ENCODE measurements around the gene RELL1. TPM values are rescaled to one million over a fixed set of nuclear protein-coding genes. Genes with fewer than 3 reads are reported as not detected.

RELL1 gene
- total RNA-seq, 2 experiments from 2014 or later: 53.5 to 62.3 TPM

GRCh38 chr4:37644962-37645361 lies 41.2 kb downstream of the RELL1 start:
- Histone ChIP-seq H3K9me2 (ENCODE audit: insufficient read depth, low read length) (no peaks in the 10 kb centered on the region), H4K20me1 (ENCODE audit: insufficient read depth, low read length) (no peaks in the 10 kb centered on the region), H2AFZ (ENCODE audit: low read length) (no peak overlapping the region), H3K27ac (ENCODE audit: low read depth, low read length, poor library complexity, severe bottlenecking) (peak overlapping the region; percentile 78), H3K36me3 (ENCODE audit: insufficient read depth, low read length) (peaks cover 62% of the 10 kb centered on the region), H3K79me2 (ENCODE audit: insufficient read depth, low read depth, low read length) (no peaks in the 10 kb centered on the region), H3K4me3 (ENCODE audit: low read depth, low read length, poor library complexity, severe bottlenecking) (no peak overlapping the region), H3K9me3 (ENCODE audit: low read length) (no peaks in the 10 kb centered on the region), H3K4me2 (ENCODE audit: low read length) (peak overlapping the region; percentile 47), H3K4me1 (ENCODE audit: insufficient read depth, low read length, poor library complexity, severe bottlenecking) (peaks cover 31% of the 10 kb centered on the region)
- POLR2A ChIA-PET: interaction anchor here (0.7 to 3.8 kb wide), 5 partner anchors 8 to 38 kb away, joined by 3 to 12 read pairs (median 3); no protein-coding TSS in a partner anchor
- no peak for DNase-seq (ENCODE audit: low spot score)
- BruUV-seq (replicated peaks): no TSS peak
- intact Hi-C loops (cut with micrococcal nuclease; ENCODE audit: unreplicated experiment): loop anchor here (1.0 kb wide), 2 partner anchors 30 to 39 kb away; no protein-coding TSS in a partner anchor
- no peak for TF ChIP-seq CTCF (conservative IDR thresholded peaks at IDR 0.05; ENCODE audit: low read length)
- no peak for TF ChIP-seq EZH2phosphoT487 (IDR thresholded peaks at IDR 0.05; ENCODE audit: borderline replicate concordance, low read depth, low read length)
- CTCF ChIA-PET (ENCODE audit: unreplicated experiment): interaction anchor here (0.6 kb wide), 1 partner anchor 40 kb away, joined by 3 read pairs; no protein-coding TSS in a partner anchor

DNA sequence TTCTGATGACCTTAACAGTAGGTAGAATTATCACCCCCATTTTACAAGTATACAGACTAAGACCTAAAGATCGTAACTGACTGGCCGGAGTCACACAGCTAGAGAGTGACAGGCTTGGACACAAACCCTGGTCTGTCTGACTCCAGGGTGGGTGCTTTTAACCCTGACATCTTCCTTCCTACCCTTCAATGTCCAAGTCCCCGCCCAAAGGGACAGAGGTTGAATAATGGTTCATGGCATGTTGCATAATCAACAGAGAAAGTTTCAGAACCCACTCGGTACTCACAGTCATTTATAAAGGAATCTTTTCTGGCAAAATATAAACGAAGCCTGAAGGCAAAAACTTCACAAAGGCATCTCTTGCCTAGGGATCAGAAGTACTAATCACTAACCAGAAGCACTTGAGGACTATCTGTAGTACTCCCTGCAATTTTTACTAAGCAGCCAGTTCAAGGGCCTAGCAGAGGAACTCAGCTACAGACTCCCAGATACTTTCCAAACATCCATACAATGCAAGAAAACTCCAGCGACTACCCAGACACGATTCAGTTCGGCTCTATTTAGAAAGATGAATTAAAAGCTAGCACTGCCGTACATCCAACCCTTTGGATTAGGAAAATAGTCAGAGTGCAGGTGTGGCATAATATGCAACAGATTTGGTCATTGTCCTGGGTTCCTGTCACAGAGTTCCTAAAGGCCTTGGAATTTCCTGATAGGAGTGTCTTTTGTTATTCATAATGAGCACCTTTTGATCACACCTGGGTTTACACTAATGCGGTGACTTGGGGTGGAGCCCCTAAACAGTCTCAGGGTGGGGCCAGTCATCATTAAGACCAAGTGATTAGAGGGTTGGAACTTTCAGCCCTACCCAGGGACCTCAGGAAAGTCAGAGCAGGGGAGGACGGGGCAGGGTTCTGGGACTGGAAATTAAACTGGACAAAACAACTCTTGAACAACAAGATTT lies 44.0 kb downstream of the RELL1 start:
- Histone ChIP-seq H3K9me3 (ENCODE audit: low read length) (no peaks in the 10 kb centered on the region), H3K27ac (ENCODE audit: low read depth, low read length, poor library complexity, severe bottlenecking) (no peak overlapping the region), H3K36me3 (ENCODE audit: insufficient read depth, low read length) (peaks cover 53% of the 10 kb centered on the region), H3K4me3 (ENCODE audit: low read depth, low read length, poor library complexity, severe bottlenecking) (no peak overlapping the region), H3K9me2 (ENCODE audit: insufficient read depth, low read length) (no peaks in the 10 kb centered on the region), H3K4me1 (ENCODE audit: insufficient read depth, low read length, poor library complexity, severe bottlenecking) (peaks cover 29% of the 10 kb centered on the region), H3K4me2 (ENCODE audit: low read length) (no peak overlapping the region), H4K20me1 (ENCODE audit: insufficient read depth, low read length) (no peaks in the 10 kb centered on the region), H3K79me2 (ENCODE audit: insufficient read depth, low read depth, low read length) (no peaks in the 10 kb centered on the region), H2AFZ (ENCODE audit: low read length) (no peak overlapping the region)
- TF ChIP-seq EZH2phosphoT487 (IDR thresholded peaks at IDR 0.05; ENCODE audit: borderline replicate concordance, low read depth, low read length): no peak
- no peak for TF ChIP-seq CTCF (conservative IDR thresholded peaks at IDR 0.05; ENCODE audit: low read length)
- POLR2A ChIA-PET: interaction anchor here (1.1 to 1.3 kb wide), 4 partner anchors 15 to 40 kb away, joined by 3 to 5 read pairs (median 4); no protein-coding TSS in a partner anchor
- CTCF ChIA-PET (ENCODE audit: unreplicated experiment): no interaction called here
- intact Hi-C loops (cut with micrococcal nuclease; ENCODE audit: unreplicated experiment): no loop called here
- no TSS peak for BruUV-seq (replicated peaks)
- no peak for DNase-seq (ENCODE audit: low spot score)
